Right lobe of liver (tissue), 4 donors: Measurements from ENCODE around the gene PLEKHM1.

Experiments used
- POLR2A ChIP-seq: fragments of 450-650 bp; IDR thresholded peaks from one replicate; pipeline ENCODE4 v1.6.1; 2017; ENCODE audit warnings: antibody characterized with exemption, mild to moderate bottlenecking
- TF ChIP-seq, protein P1 (sequence below), 4 donors: fragments of 200-600 bp in 3 of 4; fragments of 450-650 bp in 1 of 4; IDR thresholded peaks; one replicate each; pipeline versions ENCODE4 v1.5.1 to v1.8.0; 2016 to 2022; ENCODE audit warnings: antibody characterized with exemption in 4 of 4, mild to moderate bottlenecking in 2 of 4
- donor health status: DM: no; HTN: no; CAD: no.
- donor health status: DM: no; HTN: no; CAD: no.
- donor health status: DM: no; HTN: yes; CAD: no.

DNA sequence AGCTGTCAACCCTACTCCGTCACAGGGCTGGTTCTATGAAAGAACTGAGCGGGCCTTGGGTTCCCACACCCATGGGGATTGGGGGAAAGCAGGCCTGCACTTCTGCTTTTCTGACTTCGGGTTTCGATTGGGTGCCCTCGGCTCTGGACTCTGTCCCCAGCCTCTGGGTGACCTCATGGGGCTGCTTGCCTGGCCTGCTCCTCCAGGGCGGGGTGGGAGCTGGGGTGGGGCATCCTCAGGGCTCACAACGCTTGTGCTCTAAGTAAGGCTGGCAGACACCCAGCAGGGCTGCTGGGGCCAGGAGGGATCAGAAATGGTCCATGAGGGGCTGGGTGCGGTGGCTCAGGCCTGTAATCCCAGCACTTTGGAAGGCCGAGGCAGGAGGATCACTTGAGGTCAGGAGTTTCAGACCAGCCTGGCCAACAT lies 77.0 kb downstream of the PLEKHM1 start:
- TF ChIP-seq, protein P1, sequence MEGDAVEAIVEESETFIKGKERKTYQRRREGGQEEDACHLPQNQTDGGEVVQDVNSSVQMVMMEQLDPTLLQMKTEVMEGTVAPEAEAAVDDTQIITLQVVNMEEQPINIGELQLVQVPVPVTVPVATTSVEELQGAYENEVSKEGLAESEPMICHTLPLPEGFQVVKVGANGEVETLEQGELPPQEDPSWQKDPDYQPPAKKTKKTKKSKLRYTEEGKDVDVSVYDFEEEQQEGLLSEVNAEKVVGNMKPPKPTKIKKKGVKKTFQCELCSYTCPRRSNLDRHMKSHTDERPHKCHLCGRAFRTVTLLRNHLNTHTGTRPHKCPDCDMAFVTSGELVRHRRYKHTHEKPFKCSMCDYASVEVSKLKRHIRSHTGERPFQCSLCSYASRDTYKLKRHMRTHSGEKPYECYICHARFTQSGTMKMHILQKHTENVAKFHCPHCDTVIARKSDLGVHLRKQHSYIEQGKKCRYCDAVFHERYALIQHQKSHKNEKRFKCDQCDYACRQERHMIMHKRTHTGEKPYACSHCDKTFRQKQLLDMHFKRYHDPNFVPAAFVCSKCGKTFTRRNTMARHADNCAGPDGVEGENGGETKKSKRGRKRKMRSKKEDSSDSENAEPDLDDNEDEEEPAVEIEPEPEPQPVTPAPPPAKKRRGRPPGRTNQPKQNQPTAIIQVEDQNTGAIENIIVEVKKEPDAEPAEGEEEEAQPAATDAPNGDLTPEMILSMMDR (IDR thresholded peaks at IDR 0.05): no peak
- no peak for TF ChIP-seq POLR2A
